H1 (cell line): ENCODE data around the gene MRPL4. TPM values are rescaled to one million over a fixed set of nuclear protein-coding genes. Genes with fewer than 3 reads are reported as not detected.

Experiments
- CTCF ChIA-PET: fragments of 300-600 bp; sonication (Branson Sonifier 250); formaldehyde crosslinking; loops from one replicate; lab custom pipeline; 2021; ENCODE audit not compliant: partially characterized antibody; lab: Charles Lee
- POLR2A ChIA-PET: fragments of 300-600 bp; sonication (Branson Sonifier 250); formaldehyde crosslinking; loops from one replicate; lab custom pipeline; 2021; ENCODE audit warnings: inconsistent platforms; ENCODE audit not compliant: partially characterized antibody; lab: Charles Lee
- DNase-seq, 2 experiments: peaks; one replicate each; pipeline versions ENCODE4 v3.0.0 to v3.0.0-alpha.2; 2010 to 2022; ENCODE audit warnings: low spot score in 2 of 2, low read depth in 1 of 2, mixed read lengths in 1 of 2
- FAIRE-seq: peaks from 2 replicates; lab custom pipeline; 2011; peaks lifted over from hg19 to GRCh38; lab: Jason Lieb, UNC
- H2AFZ ChIP-seq: 2 replicates; pipeline ENCODE4 v1.8.1; 2012; ENCODE audit warnings: low read length, inconsistent platforms
- H2AK5ac ChIP-seq: 2 replicates; pipeline ENCODE4 v1.6.1; 2013; ENCODE audit warnings: low read depth, low read length
- H2BK120ac ChIP-seq: replicated peaks from 2 replicates; pipeline ENCODE3; 2013; ENCODE audit warnings: low read depth, low read length, inconsistent platforms
- H2BK12ac ChIP-seq: 2 replicates; pipeline ENCODE4 v1.6.1; 2013; ENCODE audit warnings: low read depth, low read length
- H2BK15ac ChIP-seq: 2 replicates; pipeline ENCODE4 v1.6.1; 2013; ENCODE audit warnings: low read length
- H2BK20ac ChIP-seq: 2 replicates; pipeline ENCODE4 v1.6.1; 2013; ENCODE audit warnings: low read length
- H2BK5ac ChIP-seq: 2 replicates; pipeline ENCODE4 v1.6.1; 2013; ENCODE audit warnings: low read depth, low read length
- H3K14ac ChIP-seq: 2 replicates; pipeline ENCODE4 v1.6.1; 2013; ENCODE audit warnings: inconsistent platforms; ENCODE audit not compliant: insufficient read length
- H3K18ac ChIP-seq: 2 replicates; pipeline ENCODE4 v1.6.1; 2013; ENCODE audit warnings: low read length; ENCODE audit errors: extremely low read depth
- H3K23ac ChIP-seq: 2 replicates; pipeline ENCODE4 v1.6.1; 2013; ENCODE audit warnings: inconsistent platforms; ENCODE audit not compliant: insufficient read length
- H3K23me2 ChIP-seq: 2 replicates; pipeline ENCODE4 v1.6.1; 2013; ENCODE audit warnings: low read depth, low read length
- H3K27ac ChIP-seq: 2 replicates; pipeline ENCODE4 v1.6.1; 2011; ENCODE audit warnings: low read depth, low read length, inconsistent platforms
- H3K27me3 ChIP-seq, 4 experiments: replicated peaks in 1 of 4; 1 replicate in 1 of 4; 2 replicates in 3 of 4; pipeline versions ENCODE4 v1.6.1 to v1.8.1; 2011 to 2013; ENCODE audit warnings: low read length in 3 of 4, mild to moderate bottlenecking in 3 of 4, inconsistent platforms in 2 of 4, mixed read lengths in 2 of 4, moderate library complexity in 1 of 4; ENCODE audit not compliant: control insufficient read depth in 3 of 4, insufficient read depth in 3 of 4; ENCODE audit errors: extremely low read depth in 1 of 4
- H3K36me3 ChIP-seq, 4 experiments: 2 replicates each; pipeline versions ENCODE4 v1.6.1 to v1.8.1; 2011 to 2013; ENCODE audit warnings: mild to moderate bottlenecking in 4 of 4, low read length in 3 of 4, moderate library complexity in 2 of 4, control low read depth in 1 of 4, inconsistent platforms in 1 of 4; ENCODE audit not compliant: insufficient read depth in 4 of 4, control insufficient read depth in 2 of 4
- H3K4ac ChIP-seq: replicated peaks from 2 replicates; pipeline ENCODE3; 2013; ENCODE audit warnings: low read length, low read depth, mixed read lengths, inconsistent platforms; ENCODE audit not compliant: insufficient read length
- H3K4me1 ChIP-seq, 4 experiments: replicated peaks in 1 of 4; 1 replicate in 1 of 4; 2 replicates in 3 of 4; pipeline versions ENCODE4 v1.6.1 to v1.8.1; 2011 to 2013; ENCODE audit warnings: low read length in 3 of 4, inconsistent platforms in 2 of 4, mixed read lengths in 1 of 4; ENCODE audit not compliant: insufficient read depth in 4 of 4, control insufficient read depth in 3 of 4
- H3K4me2 ChIP-seq, 2 experiments: 2 replicates each; pipeline versions ENCODE4 v1.6.1 to v1.8.1; 2011 to 2013; ENCODE audit warnings: low read depth in 2 of 2, low read length in 2 of 2, control low read depth in 1 of 2, inconsistent platforms in 1 of 2, mild to moderate bottlenecking in 1 of 2; ENCODE audit not compliant: insufficient read depth in 1 of 2
- H3K4me3 ChIP-seq, 4 experiments: fragments of 200-600, 300-600 bp in 1 of 4; sonication (generic), shearing (Covaris generic), sonication (Bioruptor Twin) in 1 of 4; 2 replicates each; pipeline versions ENCODE4 v1.5.1 to v1.8.1; 2011 to 2016; ENCODE audit warnings: low read length in 4 of 4, low read depth in 3 of 4, control low read depth in 2 of 4, inconsistent platforms in 2 of 4, mild to moderate bottlenecking in 2 of 4, mixed read lengths in 1 of 4, moderate library complexity in 1 of 4; ENCODE audit not compliant: insufficient read depth in 2 of 4; ENCODE audit errors: extremely low read depth in 1 of 4
- H3K56ac ChIP-seq: replicated peaks from 2 replicates; pipeline ENCODE3; 2013; ENCODE audit warnings: low read depth, mild to moderate bottlenecking, mixed read lengths, low read length, inconsistent platforms; ENCODE audit not compliant: insufficient read length
- H3K79me1 ChIP-seq: 2 replicates; pipeline ENCODE4 v1.6.1; 2013; ENCODE audit warnings: low read depth, low read length, control low read depth
- H3K79me2 ChIP-seq, 2 experiments: 2 replicates each; pipeline versions ENCODE4 v1.6.1 to v1.8.1; 2012 to 2013; ENCODE audit warnings: low read length in 2 of 2, mild to moderate bottlenecking in 2 of 2, inconsistent platforms in 1 of 2; ENCODE audit not compliant: insufficient read depth in 2 of 2, control insufficient read depth in 1 of 2
- H3K9ac ChIP-seq, 4 experiments: replicated peaks in 1 of 4; 1 replicate in 1 of 4; 2 replicates in 3 of 4; pipeline versions ENCODE4 v1.6.1 to v1.8.1; 2011 to 2013; ENCODE audit warnings: low read depth in 3 of 4, low read length in 3 of 4, control low read depth in 2 of 4, mild to moderate bottlenecking in 2 of 4, moderate library complexity in 2 of 4, inconsistent platforms in 1 of 4; ENCODE audit errors: extremely low read depth in 1 of 4
- H3K9me3 ChIP-seq, 2 experiments: 2 replicates each; pipeline versions ENCODE4 v1.6.1 to v1.8.1; 2012 to 2013; ENCODE audit warnings: mild to moderate bottlenecking in 2 of 2, moderate library complexity in 2 of 2, control low read depth in 1 of 2, inconsistent platforms in 1 of 2, low read depth in 1 of 2, low read length in 1 of 2, mixed read lengths in 1 of 2; ENCODE audit not compliant: insufficient read depth in 2 of 2
- H4K20me1 ChIP-seq, 2 experiments: replicated peaks in 1 of 2; 2 replicates each; pipeline versions ENCODE3 to v1.8.1; 2011 to 2013; ENCODE audit warnings: inconsistent platforms in 2 of 2, low read length in 2 of 2, mild to moderate bottlenecking in 1 of 2; ENCODE audit not compliant: insufficient read depth in 2 of 2, control insufficient read depth in 1 of 2
- H4K5ac ChIP-seq: 2 replicates; pipeline ENCODE4 v1.6.1; 2013; ENCODE audit warnings: low read length, low read depth, mixed read lengths, inconsistent platforms; ENCODE audit not compliant: insufficient read length
- H4K8ac ChIP-seq: 2 replicates; pipeline ENCODE4 v1.8.0; 2013; ENCODE audit warnings: mild to moderate bottlenecking, moderate library complexity, low read length, inconsistent platforms; ENCODE audit not compliant: insufficient read depth; ENCODE audit errors: extremely low read depth
- H4K91ac ChIP-seq: replicated peaks from 2 replicates; pipeline ENCODE3; 2013; ENCODE audit warnings: low read length, mixed read lengths, inconsistent platforms; ENCODE audit not compliant: insufficient read length
- BRCA1 ChIP-seq: IDR thresholded peaks from 2 replicates; pipeline ENCODE4 v1.6.1; 2012; ENCODE audit warnings: low read depth, low read length, improper control_type of control experiment
- EZH2 ChIP-seq: fragments of 200-600 bp; sonication (generic); IDR thresholded peaks from 2 replicates; pipeline ENCODE4 v1.7.1; 2012; ENCODE audit warnings: low read depth, mild to moderate bottlenecking, moderate library complexity, low read length, inconsistent platforms; ENCODE audit not compliant: severe bottlenecking
- HDAC2 ChIP-seq, 2 experiments: fragments of 300-600 bp in 1 of 2; sonication (generic) in 1 of 2; IDR thresholded peaks; 2 replicates each; pipeline ENCODE4 v1.6.1; 2011 to 2012; ENCODE audit warnings: low read depth in 2 of 2, low read length in 2 of 2, mild to moderate bottlenecking in 2 of 2, moderate library complexity in 2 of 2, borderline replicate concordance in 1 of 2, inconsistent platforms in 1 of 2
- MAFK ChIP-seq: IDR thresholded peaks from 2 replicates; pipeline ENCODE4 v1.6.1; 2012; ENCODE audit warnings: low read depth, mild to moderate bottlenecking, improper control_type of control experiment, low read length
- POLR2A ChIP-seq, 2 experiments: IDR thresholded peaks; 1 replicate in 1 of 2; 2 replicates in 1 of 2; pipeline ENCODE4 v1.6.1; 2011; ENCODE audit warnings: low read depth in 2 of 2, low read length in 2 of 2, mild to moderate bottlenecking in 2 of 2; ENCODE audit errors: control extremely low read depth in 1 of 2
- TAF1 ChIP-seq: IDR thresholded peaks from 2 replicates; pipeline ENCODE4 v1.6.1; 2011; ENCODE audit warnings: mild to moderate bottlenecking, low read depth, low read length
- YY1 ChIP-seq: IDR thresholded peaks from 2 replicates; pipeline ENCODE4 v1.6.1; 2011; ENCODE audit warnings: low read depth, mild to moderate bottlenecking, low read length
- WGBS, 2 experiments: shearing (Covaris generic) in 1 of 2; methylation state at CpG; one replicate each; pipeline versions ENCODE4 v1.1.6 to v1.1.7; 2013 to 2015; ENCODE audit warnings: low lambda C conversion rate in 2 of 2, mixed read lengths in 2 of 2, inconsistent platforms in 1 of 2, low coverage in 1 of 2, missing lambda C conversion rate in 1 of 2; ENCODE audit not compliant: insufficient replicate concordance in 2 of 2, insufficient coverage in 1 of 2, insufficient read length in 1 of 2; ENCODE audit errors: extremely low coverage in 1 of 2, missing lambda C conversion rate in 1 of 2; 5-methylcytosine and 5-hydroxymethylcytosine counted together
- polyA plus RNA-seq, 7 experiments: library from polyadenylated mRNA; depleted of rRNA in 3 of 7; stranded (reverse) in 5 of 7; unstranded in 2 of 7; fragments of >200 nt in 5 of 7; fragments of 200-250 nt in 2 of 7; gene quantifications; 1 replicate in 5 of 7; 2 replicates in 1 of 7; 4 replicates in 1 of 7; pipeline versions ENCODE4 v1.2.1 to v1.2.3, GENCODE V29; 2011 to 2013; ENCODE audit warnings: missing spikeins in 2 of 7, mixed read lengths in 2 of 7
- total RNA-seq: library from RNA; stranded (reverse); fragmentation: NEBNext Ultra II Directional; extraction: Animal tissue kit (Norgen Biotek cat#: 25700); gene quantifications from 2 replicates; pipeline ENCODE4 v1.2.1, GENCODE V29; 2021

MRPL4 gene
- total and polyA plus RNA-seq, 2 of the 8 experiments (the other 6 are each of a cell fraction or from before 2014, with no cell fraction given) = 82.3 to 187 TPM

- no peak overlapping the region for H3K56ac ChIP-seq
- no peak overlapping the region for H2BK15ac ChIP-seq
- peaks cover 0 to 12% (median 5%) of the 10 kb centered on the region in 4 experiments; a peak in 6 of 7 replicates for H3K4me1 ChIP-seq
- peaks cover 8 to 17% (median 13%) of the 10 kb centered on the region in 4 experiments for H3K27me3 ChIP-seq
- DNase-seq (no peak), FAIRE-seq (no peak)
- H3K27ac ChIP-seq = no peak overlapping the region
- no peak overlapping the region for H4K8ac ChIP-seq
- H4K5ac ChIP-seq = no peak overlapping the region
- H3K36me3 ChIP-seq = no peaks in the 10 kb centered on the region
- no peaks in the 10 kb centered on the region for H3K9me3 ChIP-seq
- H3K23me2 ChIP-seq = peaks cover 4% of the 10 kb centered on the region; the same call in 1 of the 2 replicates
- WGBS, 2 experiments = 83% methylated on average over 23 of the region's 23 CpGs; no CpG with 5 or more reads in 1 of the 2 experiments
- H3K9ac ChIP-seq = no peak overlapping the region
- no peaks in the 10 kb centered on the region for H3K79me2 ChIP-seq
- H2BK120ac ChIP-seq = no peak overlapping the region
- H2BK5ac ChIP-seq = no peak overlapping the region
- H2BK12ac ChIP-seq = no peak overlapping the region
- H4K20me1 ChIP-seq = no peaks in the 10 kb centered on the region
- no peak overlapping the region for H4K91ac ChIP-seq
- TF ChIP-seq MAFK (no peak), POLR2A (IDR thresholded peaks at IDR 0.05; ENCODE audit: control extremely low read depth in 1 of 2, low read depth in 2 of 2, low read length in 2 of 2) (no peak), HDAC2 (IDR thresholded peaks at IDR 0.05; ENCODE audit: borderline replicate concordance in 1 of 2, low read depth in 2 of 2, low read length in 2 of 2) (no peak), BRCA1 (no peak), YY1 (no peak), EZH2 (no peak), TAF1 (no peak)
- H2AK5ac ChIP-seq = no peak overlapping the region
- H3K79me1 ChIP-seq = no peaks in the 10 kb centered on the region; the same call in 1 of the 2 replicates
- H3K4me3 ChIP-seq = no peak overlapping the region
- H3K4ac ChIP-seq = no peak overlapping the region
- H3K14ac ChIP-seq = no peak overlapping the region
- CTCF ChIA-PET = interaction anchor here (1.0 to 11.6 kb wide), 4 partner anchors 9 to 106 kb away, joined by 3 to 94 read pairs (median 4); partner anchors contain the start of gene ICAM1
- H2AFZ ChIP-seq = no peak overlapping the region
- no peak overlapping the region for H3K23ac ChIP-seq
- no peak overlapping the region for H3K18ac ChIP-seq
- no peak overlapping the region for H3K4me2 ChIP-seq
- no peak overlapping the region for H2BK20ac ChIP-seq
- POLR2A ChIA-PET = interaction anchor here (0.8 kb wide), 1 partner anchor 12 kb away, joined by 3 read pairs; the partner anchor contains the start of gene ICAM1
Measured at GRCh38 chr19:10283301-10284064, 31.5 kb downstream of the MRPL4 start.
